ENCODE measurements around the gene MAP7.
"Not testable (repeated sequence)": the region's sequence is repeated elsewhere in the genome, so short reads cannot be mapped to it uniquely, and the experiment has no call there.

Gene MAP7

DNA sequence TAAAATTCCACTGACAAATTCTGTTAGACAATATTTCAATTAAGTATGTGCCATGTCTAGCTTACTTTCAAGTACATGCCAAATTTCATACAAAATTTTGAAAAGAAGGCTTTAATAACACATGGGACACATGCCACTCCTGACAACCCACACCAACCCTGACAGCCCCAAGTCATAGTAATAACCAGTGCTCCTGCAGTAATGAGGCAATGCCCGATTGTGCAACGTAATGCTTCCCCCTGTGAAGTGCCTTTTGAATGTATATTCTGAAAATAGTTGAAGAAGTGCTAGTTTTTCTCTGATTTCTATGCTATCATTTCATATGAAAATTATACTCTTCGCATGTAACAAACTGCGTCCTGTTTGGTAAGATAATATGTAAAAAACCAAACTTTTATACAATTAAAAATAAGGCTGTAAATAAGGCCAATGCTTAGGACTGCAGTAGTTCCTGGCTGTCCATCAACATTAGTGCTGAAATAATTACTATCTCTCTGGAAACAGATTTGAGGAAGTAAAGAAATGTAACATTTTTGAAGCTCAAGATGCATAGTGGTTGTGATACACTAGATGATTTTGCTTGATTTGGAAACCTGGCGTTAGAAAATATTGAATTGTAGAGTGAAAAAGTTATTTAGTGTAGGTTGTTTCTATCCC lies 134.7 kb downstream of the MAP7 start:
- DNase-seq: no peak

DNA sequence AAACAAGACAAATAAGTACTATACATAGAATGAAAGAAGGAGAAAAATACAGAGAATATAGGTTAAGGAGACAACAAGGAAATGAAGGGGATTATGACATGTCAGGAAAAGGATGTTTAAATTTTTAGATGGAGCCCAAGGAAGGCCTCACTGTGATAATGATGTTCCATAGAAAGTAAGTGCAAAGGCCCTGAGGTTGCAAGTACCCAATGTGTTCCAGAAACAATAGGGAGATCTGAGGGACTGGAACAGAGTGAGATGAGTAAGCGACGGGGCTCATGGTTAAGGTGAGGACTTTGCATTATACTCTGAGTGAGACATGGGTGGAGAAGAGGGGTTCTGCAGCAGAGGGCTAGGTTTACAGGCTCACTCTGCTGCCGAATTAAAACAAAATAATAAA lies 137.8 kb downstream of the MAP7 start:
- no peak for DNase-seq

DNA sequence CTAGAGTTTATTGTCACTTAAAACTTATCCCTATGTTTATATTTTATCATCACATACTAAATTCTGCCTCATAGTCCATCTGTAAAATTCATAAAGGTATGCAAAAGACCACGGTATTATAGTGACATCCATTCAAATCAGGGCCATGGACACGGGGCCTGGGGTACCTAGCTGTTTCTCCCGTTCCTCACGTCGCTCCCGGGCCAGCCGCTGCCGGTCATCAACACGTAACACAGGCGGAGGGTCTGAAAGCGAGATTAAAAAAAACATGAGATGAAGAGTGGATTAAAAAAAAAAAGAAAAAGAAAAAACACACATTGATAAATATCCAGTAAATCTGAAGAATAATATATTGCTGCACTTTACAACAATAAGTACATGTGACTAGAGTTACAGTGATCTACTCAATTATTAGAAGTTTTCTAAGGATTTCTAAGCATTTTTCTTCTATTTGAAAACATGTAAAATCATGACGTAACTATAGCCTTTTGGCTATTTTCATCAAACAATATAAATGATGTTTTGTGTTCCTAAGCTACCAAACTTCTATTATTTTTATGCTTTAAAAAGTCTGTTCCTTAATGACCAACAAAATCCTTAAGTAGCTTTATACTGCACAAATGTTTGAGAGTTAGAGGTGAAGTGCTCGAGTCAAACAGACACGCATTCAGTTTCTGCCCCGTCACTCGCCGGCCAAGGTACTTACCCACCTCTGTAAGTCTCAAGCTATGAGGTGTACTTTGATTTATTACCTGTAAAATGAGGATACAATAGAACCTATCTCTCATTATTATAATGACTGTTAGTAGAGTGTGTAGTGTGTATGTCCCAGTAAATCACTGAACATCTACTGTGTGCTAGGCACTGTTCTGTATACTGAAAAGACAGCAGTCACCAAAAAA lies 138.5 kb downstream of the MAP7 start:
- no peak for DNase-seq

DNA sequence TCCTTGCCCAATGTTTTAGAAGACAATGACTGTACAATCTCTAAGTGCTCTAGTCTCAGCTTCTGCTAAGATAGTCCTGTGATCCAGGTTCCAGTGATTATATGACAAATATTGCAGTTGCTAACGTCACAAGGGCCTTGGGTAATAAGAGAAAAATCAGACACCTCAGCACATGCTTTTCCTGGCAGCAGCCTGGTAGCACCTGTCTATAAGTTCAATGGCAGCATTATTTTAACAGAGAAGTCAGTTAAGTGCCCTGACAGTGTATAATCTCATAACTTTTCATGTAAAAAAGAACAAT lies 139.2 kb downstream of the MAP7 start:
- no peak for DNase-seq

DNA sequence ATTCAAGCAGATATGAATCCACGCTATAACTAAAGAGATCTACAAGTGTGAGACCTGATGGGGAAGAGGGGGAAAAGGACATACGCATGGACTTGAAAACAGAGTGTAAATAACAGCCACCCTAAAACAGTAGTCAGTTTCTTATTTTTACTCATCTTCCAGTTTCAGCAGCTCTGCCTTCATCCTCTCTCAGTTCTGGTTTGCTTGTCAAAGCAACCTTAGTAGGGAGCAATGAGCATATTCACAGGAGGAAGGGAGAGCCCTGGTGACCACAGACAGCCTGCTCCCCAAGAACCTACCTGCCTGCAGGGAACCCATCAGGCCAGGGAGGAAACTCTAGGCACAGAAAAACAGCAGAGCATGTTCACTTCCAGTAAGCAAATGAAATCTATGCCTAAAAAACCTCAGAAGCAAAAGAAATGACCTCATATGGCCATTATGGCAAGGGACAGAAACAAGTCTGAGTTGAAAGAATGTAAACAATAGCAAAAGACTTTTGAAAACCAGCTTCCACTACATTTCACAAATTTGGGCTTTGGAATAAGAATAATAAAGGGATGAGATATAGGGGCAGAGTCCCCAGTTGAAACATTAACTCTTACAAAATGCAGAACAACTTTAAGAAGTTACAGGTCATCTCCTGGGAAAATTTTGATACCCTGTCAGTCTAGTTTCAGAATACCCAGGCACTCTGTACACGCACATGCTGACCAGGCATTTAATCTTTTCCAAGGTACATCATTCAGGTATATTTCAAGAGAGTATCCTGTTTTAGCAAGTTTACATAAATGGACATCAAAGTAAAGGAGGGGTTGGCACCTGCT lies 139.8 kb downstream of the MAP7 start:
- DNase-seq: peak; percentile 48

DNA sequence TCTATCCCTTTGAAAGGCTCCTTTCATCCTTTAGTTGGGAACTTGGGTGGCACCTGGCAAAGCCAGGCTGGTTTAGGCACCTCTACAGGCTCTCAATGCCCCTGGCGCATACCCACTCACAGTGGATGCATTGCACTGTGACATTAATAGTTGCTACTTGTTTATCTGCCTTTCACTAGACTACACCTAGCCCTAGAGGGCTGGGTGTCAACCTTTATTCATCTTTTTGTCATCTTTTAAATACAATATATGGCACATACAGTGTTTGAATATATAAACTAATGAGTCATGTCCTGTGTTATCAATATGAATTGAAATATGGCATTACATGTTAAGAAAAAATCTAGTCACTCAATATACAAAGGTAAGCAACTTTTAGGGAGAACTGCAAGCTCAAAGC lies 140.6 kb downstream of the MAP7 start:
- DNase-seq: no peak

DNA sequence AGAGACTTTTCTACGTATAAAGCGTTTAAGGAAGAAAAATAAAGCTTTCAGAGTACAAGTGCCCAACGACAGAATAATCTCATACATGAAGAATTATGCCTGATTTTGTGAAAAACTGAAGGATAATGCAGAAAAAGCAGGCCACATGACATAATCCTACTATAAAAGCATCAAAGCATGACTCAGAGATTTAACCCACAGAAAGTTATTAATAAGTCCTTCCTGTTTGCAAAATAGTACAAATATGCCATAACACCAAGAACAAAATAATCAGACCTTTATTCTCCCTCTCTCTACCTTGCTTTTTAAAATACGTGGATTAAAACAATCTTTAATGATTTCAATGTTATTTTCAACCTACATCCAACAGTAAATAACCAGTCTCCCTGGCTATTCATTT lies 142.0 kb downstream of the MAP7 start:
- DNase-seq: peak; percentile 39

DNA sequence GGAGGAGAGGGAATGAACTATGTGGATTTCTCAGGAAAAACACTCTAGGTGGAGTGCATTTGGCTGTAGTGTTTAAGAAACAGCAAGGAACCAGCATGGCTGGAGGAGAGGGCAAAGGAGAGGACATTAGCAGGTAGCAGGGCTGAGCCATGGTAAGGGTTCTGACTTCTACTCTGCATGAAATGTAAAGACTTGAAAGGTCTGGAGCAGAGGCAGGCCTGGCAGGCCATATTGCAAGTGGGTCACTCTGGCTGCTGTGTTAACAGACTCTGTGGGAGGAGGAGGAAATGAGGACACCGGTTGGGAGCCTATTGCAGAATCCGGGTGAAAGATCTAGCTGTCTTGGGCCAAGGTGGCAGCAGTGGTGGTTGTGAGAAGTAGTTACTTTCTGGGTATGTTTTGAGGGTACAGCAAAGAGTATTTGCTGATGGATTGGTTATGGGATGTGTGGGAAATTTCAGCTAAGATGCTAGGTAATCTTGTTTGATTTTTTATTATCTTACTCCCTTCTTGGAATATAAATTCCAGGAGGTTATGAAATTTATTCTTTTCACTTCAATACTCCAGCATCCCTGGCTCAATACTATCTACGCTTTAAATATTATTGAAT lies 144.7 kb downstream of the MAP7 start:
- DNase-seq: no peak

DNA sequence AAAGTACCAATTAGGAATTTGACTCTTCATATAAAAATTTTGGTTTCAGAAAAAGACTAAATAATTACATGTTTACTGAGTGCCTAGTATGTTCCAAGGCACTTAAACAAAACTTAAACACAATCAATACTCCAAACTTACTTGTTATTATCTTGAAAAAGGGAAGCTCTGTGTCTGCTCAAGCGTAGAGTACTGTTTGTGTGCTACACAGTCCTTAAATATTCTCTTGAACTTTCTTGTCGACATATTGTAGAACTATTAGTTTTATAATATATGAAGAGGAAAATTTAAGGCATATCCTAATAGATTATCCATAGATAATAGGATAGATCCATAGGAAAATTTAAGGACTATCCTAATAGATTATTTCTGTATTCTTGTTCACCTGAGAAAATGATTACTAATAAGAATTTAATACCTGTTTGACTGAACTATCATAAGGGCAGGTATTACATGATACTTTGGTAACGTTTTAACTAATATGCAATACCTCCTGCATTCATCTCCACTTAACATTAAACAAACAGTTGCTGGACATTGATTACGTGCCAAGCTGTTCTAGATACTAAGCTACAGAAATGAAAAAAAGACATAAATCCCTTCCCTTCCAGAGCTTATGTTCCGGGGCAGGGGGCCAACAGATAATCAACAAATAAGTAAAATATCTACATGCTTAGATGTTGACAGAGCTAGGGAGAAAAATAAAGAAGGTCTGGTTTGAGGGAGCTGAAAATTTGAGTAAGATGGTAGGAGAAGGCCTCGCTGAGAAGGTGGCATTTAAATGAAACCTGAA lies 145.4 kb downstream of the MAP7 start:
- no peak for DNase-seq

DNA sequence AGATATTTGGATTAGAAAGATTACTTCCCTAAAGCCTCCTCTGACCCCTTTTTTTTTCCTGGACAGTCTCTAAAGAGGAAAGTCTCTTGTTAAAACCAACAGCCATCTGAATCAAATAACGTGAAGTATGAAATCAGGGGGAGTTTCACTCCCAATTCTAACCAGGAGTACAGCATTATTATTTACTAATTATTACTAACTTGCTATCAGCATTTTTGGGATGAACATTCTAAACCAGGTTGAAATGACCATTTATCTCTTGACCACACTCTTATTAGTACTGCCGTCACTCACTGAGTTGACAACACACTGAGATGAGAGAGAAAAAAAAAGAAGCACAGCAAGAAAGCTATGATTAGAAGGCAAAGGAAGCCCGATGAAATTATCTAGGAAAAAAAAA lies 146.2 kb downstream of the MAP7 start:
- no peak for DNase-seq

DNA sequence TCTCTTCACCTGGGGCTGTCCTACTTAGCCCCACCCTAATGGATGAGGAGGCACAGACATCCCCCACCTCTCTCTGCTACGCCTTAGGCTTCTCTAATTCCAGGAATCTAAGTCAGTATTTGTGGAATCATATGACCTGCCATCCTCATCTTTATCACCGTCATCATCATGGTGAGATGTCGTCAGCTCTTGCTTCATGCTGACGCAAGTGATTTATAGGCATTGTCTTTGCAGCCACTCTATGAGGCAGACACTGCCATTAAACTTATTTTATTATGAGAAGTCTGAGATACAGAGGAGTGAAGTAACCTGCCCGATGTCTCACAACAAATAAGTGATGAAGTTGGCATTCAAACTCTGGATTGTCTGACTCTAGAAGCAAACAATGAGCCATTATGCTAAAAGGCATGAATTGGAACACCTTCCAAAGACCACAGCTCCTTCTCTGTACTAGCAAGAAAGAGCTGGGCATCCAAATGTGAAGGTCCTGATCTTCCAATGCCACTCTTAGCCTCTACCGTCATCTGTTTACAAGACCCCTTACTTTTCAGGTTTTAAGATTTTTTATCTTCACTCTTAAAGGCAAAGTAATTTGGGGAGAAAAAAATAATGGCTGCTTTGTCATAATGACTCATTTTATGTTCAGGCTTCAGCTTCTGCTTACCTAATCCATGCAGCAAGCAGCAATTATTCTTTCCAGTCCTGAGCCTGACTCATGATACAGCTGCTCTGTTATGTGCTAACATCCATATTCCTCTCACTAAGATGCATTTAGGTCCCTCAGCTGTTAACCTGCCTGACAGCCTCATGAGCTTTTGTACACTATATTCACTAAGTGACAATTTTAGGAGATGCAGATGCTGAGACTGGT lies 146.9 kb downstream of the MAP7 start:
- peak; percentile 79 for DNase-seq

DNA sequence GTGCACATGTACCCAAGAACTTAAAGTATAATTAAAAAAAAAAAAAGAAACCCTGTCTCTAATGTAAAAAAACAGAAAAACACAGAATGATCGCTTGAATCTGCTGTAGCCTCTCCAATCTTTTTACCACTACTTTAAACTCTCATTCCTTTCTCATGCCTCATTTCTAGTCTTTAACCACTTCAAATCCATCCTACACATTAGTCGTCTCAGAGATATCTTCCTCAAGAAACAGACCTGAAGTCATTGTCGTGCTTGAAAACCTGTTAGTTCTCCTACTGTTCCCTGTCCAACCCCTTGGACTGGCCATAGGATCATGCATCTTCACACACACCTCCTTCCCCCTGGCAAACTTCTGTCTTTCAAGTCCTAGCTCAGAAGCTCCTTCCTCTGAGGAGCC lies 148.5 kb downstream of the MAP7 start:
- DNase-seq: peak; percentile 50

DNA sequence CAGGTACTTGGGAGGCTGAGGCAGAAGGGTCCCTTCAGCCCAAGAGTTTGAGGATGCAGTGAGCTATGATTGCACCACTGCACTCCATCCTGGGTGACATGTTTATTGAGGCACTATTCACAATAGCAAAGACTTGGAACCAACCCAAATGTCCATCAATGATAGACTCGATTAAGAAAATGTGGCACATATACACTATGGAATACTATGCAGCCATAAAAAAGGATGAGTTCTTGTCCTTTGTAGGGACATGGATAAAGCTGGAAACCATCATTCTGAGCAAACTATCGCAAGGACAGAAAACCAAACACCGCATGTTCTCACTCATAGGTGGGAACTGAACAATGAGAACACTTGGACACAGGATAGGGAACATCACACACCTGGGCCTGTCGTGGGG lies 149.0 kb downstream of the MAP7 start:
- DNase-seq: not testable (repeated sequence)

DNA sequence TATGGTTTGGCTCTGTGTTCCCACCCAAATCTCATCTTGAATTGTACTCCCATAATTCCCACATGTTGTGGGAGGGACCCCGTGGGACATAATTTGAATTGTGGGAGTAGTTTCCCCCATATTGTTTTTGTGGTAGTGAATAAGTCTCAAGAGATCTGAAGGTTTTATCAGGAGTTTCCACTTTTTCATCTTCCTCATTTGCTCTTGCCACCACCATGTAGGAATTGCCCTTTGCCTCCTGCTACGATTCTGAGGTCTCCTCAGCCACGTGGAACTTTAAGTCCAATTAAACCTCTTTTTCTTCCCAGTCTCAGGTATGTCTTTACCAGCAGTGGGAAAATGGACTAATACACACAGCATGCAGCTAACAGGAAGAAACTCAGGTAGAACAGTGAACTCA lies 151.8 kb downstream of the MAP7 start:
- DNase-seq: no peak

DNA sequence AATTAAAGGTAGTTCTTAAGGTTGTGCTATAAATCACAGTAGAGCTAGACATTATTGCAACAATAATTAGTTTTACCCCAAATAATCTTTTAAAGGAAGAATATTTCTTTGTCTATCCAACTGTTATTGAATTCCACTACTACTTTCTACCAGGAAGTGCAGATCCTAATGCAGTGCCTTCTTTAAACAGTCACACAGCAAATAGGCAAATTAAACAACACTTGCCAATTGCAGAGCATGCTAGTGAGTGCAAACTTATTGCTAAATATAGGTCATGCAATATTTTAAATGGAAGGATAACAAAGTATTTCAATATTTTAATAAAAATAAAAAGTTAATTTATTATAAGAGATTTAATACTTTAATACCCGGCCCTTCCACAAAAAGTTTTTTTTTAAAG lies 153.3 kb downstream of the MAP7 start:
- DNase-seq: no peak

DNA sequence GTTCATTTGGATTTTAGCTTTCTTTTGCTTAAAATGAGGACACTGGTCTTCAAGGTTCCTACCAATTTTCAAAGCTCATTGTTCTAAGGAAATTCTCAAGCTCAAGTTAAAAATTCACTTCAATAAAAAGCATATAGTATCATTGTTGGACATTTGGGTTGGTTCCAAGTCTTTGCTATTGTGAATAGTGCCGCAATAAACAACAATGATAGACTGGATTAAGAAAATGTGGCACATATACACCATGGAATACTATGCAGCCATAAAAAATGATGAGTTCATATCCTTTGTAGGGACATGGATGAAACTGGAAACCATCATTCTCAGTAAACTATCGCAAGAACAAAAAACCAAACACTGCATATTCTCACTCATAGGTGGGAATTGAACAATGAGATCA lies 159.3 kb downstream of the MAP7 start:
- not testable (repeated sequence) for DNase-seq

DNA sequence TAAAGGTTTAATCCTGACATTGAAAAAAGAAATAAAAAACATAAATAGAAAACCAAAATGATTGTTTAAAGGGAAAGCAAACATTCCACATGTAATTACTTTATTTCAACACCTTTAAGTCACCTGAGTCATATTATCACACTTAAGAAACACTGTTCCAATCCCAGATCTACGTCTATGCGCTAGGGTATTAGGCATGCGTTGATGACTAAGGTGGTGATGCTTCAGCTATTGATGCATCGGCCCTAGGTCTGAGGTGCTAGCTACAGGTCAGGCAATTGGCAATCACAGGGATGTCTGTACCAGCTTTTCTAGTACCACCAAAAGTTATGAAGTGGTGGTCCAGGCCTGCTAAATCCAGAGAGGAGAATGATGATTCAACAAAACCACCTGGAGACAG lies 162.9 kb downstream of the MAP7 start:
- no peak for DNase-seq

DNA sequence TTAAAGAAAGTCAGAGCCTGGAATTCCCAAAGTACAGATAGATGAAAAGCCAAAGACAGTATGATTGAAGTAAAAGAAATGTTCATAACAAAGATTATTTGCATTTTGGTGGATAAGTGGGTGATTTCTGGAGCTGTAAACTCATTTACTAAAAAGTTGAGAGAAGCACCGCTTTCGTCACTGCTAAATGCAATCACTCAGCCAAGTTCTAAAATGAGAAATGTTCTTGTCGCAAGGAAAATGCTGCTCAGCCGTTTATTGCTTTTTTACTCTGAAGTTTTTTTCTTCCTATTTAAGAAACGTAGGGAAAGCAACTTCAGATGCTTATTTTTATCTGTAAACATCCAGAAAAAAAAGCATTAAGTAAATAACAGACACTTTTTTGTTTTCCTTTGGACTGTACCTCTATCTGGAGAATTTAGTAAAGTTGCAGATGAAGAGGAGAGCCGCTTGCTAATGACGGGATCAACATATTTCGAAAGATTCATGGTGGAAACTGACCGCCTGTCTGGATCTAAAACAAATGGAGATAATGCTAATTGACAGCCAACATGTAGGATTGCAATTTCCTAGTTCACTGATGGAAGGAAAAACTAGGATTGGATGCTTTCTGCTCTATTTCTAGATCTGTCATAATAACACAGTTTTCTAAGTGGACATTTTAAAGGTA lies 166.8 kb downstream of the MAP7 start:
- DNase-seq: no peak

DNA sequence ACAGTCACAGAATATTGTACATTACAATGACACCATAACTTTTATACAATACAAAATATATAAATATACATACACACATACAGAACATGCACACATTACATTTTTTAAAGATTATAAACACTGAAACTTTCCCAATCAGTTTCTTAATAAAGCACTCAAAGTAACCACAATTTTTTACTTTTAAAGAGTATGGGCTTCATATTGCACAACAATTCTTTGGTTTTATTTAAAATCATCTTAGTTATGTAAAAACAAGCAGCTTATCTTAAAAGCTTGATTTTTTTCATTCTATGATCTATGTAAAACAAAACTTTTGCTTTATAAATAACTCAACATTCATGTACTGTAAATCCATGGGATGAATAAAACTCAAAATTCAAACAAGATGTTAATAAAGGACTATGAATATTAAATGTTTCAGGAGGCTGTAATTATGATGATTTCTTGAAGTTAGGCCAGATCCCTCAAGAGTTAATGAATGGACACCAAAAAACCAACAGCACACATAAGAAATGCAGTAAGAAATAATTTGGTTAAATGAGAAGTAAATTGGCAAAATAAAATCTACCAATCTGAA lies 167.5 kb downstream of the MAP7 start:
- no peak for DNase-seq

DNA sequence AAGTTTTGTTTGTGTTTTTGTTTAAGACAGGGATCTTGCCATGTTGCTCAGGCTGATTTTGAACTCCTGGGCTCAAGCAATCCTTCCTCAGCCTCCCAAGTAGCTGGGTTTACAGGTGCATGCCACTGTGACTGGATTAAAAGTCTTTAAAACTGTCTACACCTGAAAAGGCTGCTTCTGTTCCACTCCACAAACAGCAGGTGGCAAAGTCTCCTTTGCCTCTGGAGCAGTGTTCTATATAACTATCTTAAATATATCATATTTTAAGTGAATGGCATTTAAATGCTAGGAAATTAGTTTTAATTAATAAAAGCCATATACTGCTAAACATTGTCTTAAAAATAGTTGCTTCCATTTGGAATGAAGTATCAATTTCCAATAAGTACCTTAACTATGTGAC lies 171.3 kb downstream of the MAP7 start:
- DNase-seq: no peak

All from fibroblast of skin of scalp (primary cell).